ENCODE results near the gene AKT1. TPM values are rescaled to one million over a fixed set of nuclear protein-coding genes. Genes with fewer than 3 reads are reported as not detected.
A peak's percentile ranks its signal among the peaks of the same experiment; 100 is the strongest.
"Not testable (repeated sequence)": the region's sequence is repeated elsewhere in the genome, so short reads cannot be mapped to it uniquely, and the experiment has no call there.

AKT1 gene
- total RNA-seq, 1 donor from 2014 or later: 170 TPM

DNA sequence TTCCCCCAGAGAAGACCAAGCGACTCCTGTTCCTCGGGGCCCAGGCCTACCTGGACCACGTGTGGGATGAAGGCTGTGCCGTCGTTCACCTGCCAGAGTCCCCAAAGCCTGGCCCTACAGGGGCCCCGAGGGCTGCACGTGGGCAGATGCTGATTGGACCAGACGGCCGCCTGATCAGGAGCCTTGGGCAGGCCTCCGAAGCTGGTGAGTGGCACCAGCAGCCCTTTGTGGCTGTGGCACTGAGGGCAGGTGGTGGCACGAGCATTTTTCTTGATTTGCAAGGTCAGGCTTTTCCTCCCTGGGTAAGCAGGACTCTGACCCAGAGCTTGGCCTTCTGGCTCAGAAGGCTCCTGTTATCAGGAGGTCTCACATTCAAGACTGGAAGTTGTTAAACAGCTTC, 39.9 kb downstream of the AKT1 start:
- DNase-seq (ENCODE audit: low spot score): no peak

DNA sequence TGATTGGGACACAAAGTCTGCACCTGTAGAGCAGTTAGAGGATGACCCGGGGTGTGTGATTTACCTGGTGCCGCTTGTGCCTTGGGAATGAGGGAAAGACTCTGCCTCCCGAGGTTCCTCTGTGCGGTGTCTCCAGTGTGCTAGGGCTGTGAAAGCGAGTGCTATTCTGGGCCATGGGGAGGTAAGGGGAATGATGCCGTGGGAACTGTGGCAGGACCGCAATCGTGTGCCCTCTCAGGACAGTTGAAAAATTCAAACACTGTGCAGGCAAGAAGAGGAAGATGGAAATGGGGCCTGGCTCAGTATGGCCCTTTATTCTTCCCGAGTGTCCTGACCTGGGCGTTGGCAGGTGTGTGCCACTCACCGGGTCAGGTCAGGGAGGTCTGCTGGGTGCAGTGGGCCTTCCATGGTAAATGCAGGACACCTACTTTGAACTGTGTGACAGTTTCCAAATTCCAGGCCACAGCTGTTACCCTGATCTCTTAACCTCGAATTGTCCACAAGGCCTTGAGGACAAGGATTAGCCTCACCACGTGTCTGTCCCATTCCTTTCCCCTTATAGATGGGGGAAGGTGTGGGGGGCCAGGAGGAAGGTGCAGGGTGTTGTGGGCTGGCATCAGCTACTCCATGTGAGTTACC, 41.2 kb downstream of the AKT1 start:
- DNase-seq (ENCODE audit: low spot score): no peak

DNA sequence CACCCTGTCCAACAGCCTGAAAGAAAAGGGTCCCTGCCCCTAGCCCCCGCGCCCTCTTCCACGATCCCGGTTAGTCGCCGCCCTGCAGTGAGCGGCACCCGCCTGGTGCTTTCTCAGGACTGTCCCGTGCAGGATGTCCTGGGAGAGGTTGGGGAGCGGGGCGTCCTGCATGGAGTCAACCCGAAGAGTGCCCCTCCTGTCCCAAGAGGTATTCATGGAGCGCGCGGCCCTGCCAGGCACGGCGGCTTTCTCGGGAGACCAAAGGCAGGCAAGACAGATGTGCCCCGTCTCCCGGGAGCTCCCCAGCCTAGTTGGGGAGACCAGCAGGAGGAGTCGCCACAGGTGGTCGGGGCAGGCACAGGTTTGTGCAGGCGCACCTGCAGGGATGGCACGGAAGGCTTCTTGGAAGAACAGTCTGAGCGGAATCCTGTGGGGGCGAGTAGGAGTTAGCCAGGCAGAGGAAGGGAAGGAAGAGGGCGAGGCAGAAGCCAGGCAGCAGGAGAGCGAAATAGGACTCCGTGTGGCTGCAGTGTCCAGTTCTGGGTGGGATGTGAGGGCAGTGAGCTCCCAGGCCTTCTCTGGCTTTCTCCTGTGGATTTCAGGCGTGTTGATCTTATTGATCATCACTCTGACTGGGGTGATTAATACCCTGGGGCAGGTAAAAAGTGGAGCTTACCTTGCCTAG, 41.9 kb downstream of the AKT1 start:
- no peak for DNase-seq (ENCODE audit: low spot score)

DNA sequence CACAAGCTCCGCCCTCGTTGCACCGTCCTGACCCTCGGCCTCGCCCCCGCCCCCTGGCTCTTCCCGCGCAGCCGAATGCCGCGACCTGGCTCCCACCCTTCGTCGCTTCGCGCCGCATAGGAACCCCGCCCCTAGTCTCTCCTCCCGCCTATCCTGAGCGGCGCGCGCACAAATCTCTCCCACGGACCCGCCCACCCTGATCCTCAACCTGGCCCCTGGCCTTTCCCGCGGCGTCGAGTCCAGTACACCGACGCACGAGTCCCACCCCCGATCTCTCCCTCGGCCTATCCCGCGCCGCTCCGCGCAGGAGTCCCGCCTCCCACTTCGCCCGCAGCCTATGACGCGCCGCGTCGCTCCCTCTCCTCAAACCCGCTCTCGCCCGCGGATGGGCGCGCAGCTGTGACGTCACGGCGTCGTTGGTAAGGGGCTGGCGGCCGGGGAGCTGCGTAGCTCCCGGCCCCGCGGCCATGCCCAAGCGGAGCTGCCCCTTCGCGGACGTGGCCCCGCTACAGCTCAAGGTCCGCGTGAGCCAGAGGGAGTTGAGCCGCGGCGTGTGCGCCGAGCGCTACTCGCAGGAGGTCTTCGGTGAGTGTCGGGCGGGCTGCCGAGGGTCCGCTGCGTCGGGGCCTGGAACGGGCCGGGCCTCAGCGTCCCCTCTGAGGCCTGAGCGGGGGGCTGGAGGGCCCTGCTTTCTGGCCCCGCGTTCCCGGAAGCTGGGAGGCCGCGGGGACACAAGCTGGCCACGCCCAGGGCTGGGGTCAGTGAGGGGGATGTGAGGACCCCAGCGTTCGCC, 42.6 kb downstream of the AKT1 start, which contains the start of gene SIVA1:
Gene SIVA1, plus strand, starts transcription at position 413 of the 793 bp plus-strand sequence. Its CDS starts 55 bp downstream, at position 468.
- DNase-seq (ENCODE audit: low spot score): peak; percentile 100

DNA sequence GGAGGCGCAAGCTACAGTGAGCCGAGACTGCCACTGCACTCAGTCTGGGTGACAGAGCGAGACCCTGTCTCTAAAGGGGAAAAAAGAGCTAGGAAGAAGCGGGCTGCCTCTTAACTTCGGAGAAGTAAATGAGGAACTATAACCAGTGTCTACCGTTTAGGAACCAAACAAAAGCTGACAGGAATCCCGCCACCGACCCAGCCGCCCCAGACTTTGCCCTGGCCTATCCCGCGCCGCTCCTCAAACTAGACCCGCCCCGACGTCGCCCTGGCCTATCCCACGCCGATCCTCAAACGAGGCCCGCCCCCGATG, 43.2 kb downstream of the AKT1 start:
- DNase-seq (ENCODE audit: low spot score): no peak

DNA sequence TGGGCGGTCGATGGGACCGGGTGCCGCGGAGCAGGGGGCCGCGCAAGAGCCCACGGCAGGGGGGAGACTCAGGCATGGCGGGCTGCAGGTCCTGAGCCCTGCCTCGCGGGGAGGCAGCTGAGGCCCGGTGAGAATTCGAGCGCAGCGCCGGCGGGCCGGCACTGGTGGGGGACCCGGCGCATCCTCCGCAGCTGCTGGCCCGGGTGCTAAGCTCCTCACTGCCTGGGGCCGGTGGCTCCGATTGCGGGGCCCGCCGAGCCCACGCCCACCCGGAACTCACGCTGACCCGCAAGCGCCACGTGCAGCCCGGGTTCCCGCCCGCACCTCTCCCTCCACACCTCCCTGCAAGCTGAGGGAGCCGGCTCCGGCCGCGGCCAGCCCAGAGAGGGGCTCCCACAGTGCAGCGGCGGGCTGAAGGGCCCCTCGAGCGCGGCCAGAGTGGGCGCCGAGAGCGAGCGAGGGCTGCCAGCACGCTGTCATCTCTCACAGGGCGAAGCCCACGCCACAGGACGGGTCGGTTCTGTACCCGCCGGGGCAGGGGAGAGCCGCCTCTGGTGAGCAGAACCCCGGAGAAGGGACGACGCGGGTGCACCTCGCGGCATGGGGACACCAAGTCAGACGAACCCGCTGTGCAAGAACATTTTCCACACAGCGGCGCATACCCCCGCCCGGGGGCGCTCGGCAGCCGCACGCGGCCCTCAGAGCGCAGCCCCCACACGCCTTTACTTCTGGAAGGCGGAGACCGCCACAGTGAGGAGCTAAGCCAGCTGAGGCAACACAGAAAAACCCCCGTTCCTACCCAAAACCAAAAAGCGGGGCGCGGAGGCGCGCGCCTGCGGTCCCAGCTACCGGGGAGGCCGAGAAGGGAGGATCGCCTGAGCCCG, 43.8 kb downstream of the AKT1 start:
- no peak for DNase-seq (ENCODE audit: low spot score)

DNA sequence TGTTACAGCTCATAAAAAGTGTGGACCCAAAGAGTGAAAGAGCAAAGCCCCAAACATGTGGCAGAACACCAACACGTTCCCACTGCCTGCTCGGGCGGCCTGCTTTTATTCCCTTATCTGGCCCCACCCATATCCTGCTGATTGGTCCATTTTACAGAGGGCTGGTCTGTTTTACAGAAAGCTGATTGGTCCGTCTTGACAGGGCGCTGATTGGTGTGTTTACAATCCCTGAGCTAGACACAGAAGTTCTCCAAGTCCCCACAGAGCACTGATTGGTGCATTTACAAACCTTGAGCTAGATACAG, 44.8 kb downstream of the AKT1 start:
- DNase-seq (ENCODE audit: low spot score): not testable (repeated sequence)

DNA sequence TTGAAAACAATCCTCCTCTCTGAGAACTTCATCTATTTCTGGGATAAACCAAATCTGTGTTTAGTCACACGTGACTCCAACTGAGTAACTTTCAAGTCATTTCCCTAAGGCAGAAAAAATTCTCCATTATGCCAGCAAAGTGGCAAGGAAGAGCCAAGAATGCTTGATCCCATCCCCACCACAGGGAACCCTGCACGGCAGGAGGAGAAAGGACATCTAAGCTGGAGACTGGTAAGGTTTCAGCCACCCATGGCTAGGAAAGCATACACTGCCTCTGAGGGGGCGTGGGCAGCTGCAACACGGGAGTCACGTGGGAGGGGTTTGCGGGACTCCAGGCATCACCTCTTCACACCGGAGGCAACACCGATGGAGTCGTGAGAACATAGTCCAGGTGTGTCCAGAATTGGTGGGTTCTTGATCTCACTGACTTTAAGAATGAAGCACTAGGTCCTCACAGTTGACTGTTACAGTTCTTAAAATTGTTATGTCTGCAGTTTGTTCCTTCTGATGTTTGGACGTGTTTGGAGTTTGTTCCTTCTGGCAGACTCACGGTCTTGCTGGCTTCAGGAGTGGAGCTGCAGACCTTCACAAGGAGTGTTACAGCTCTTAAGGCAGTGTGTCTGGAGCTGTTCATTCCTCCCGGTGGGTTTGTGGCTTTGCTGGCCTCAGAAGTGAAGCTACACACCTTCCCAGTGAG, 45.3 kb downstream of the AKT1 start:
- DNase-seq (ENCODE audit: low spot score): no peak

DNA sequence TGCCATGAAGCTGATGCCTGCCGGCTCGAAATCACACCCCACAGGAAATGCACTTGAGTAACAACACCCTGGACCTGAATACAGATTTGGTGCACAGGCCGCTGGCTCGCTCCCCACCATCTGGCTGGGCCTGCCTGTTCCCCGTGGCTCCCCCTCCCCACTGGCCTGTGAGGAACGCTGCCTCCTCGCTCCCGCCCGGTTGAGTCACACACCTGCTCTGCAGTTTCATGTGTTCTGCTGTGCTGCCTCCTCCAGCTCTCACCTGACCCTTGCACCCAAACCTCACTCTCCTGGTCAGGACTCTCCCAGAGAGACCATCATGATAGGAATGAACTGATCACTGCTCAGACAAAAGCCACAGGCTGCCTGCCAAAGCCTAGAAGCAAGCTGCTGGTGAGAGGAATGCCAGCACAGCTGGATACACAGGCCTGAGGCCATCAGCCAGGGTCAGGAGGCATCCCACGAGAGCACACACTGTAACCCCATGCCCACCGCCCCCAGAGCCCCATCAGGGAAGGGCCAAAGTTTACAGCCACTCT, 46.4 kb downstream of the AKT1 start:
- DNase-seq (ENCODE audit: low spot score): no peak

DNA sequence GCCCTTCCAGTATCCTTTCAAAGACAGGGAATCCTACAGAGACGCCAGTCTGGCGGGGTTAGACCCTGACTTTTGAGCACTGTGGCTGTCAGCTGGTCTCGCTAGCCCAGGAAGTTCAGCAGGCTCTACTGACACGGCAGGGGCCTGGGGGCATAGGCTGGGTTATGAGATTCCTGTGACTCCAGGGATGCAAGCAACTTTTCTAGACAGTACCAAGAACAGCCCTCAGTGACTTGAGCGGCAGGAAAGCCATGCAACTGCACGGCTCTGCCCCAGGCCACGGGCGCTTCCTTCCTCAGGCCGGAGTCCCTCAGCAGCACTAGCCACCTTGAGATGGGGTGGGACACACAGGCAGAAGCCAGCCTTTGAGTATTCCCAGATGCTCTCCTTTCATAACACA, 47.7 kb downstream of the AKT1 start:
- DNase-seq (ENCODE audit: low spot score): no peak

DNA sequence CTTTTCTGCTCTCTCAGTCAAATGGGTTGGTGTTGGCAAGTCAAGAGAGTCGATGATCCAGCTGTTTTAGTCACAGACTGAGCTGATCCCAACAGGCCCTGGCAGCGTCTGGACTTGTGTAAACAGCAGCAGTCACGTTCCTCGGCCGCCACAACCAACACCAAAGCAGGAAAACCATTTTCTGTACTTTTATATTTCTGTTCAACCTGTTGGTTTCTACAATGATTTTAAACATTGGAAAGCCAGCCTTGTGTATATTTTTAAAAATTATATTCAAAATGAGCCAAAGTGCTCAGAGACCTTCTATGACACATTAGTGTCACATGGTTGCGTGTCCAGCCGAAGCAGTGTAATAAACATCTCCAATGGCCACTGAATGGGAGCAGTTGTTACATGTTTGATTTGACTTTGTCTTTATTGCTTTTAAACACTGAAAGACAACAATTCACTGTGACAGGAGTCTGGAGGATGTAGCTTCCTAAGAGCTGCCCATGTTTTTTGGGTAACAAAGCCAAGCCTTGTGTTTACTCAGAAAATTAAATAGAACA, 48.5 kb downstream of the AKT1 start:
- DNase-seq (ENCODE audit: low spot score): no peak

DNA sequence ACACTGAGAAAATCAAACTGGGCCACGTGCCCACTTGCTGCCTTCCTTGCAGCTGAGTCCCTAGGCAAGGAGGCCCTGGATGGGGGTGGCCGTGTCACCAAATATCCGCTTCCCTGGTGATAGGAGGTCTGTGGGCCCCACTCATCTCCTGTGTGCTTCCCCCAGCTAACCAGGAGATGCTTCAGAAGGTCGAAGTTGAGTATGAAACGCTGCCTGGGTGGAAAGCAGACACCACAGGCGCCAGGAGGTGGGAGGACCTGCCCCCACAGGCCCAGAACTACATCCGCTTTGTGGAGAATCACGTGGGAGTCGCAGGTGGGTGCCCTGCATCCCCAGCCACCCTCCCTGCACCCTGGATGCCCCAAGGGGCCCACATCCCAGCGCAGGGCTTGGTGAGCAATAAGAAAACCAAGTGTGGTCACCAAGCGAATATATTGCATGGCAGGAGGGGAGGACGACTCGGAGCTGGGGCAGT, 49.4 kb downstream of the AKT1 start:
- no peak for DNase-seq (ENCODE audit: low spot score)

DNA sequence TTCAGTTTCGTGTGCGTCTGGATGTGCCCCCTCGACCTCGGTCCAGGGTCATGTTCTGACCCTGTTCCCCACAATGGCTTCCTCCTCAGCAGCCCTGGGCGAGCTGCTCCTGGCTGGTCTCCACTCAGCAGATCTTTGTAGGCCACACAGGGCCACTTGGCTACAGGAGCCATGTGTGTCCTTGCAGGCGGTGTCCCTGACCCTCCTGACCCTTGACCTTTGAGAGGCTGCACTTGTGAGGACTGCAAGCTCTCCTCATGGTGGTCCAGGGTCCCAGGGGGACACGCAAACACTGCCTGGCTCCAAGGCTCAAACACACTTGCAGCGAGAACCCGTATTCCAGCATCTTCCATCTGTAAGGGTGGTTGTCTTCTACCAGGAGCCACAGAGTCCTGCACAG, 50.1 kb downstream of the AKT1 start:
- no peak for DNase-seq (ENCODE audit: low spot score)

DNA sequence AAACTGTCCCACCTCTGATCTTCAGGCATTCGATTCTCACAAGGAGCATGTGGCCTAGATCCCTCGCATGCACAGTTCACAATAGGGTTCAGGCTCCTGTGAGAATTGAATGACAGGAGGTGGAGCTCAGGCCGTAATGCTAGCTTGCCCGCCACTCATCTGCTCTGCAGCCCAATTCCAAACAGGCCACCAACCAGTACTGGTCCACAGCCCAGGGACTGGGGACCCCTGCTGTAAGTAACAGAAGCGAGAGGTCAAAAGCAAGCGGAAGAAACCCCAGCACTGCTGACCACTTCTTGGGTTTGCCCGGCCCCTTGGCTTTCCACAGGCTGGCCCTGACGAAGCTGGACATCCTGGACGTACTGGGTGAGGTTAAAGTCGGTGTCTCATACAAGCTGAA, 51.1 kb downstream of the AKT1 start:
- no peak for DNase-seq (ENCODE audit: low spot score)

DNA sequence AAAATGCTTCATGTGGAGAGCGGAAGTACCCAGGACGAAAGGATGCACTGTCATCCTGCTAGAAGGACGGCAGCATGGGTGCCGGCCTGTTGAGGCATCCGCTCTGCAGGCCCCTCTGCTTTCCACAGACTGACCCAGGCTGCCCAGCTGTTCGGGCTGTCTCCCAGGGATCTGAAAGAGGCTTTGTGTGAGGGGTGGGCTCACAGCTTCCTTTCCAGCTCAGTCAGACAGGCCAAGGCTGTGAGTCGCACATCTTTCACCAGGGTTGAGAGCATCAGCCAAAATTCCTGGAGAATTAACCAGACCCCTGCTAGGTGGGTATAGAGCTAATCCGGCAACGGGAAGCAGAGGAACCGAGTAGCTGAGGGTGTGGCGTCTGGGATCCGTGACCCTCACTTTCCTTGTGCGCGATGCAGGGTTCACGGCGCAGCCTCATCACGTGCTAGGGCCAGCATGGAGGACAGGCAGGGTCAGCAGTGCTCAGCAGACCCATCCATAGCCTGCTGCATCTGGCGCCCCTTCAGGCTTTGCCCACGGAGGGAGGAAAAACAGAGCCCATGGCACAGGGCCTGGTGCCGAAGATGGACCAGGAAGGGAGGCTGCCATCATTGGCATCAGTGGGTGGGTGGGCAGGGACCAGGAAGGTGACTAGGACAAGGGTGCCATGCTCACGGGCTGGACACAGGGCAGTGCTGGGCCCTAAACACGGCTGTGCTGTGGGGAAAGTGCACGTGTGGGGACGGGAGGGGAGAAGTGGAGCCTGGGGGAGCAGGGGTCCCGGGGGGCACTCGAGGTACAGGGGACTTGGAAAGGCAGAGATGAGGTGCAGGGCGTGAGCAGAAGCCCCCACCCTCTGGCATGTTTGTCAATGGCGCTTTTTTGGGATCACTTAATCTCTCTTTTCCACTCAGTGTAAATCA, 51.8 kb downstream of the AKT1 start:
- no peak for DNase-seq (ENCODE audit: low spot score)

DNA sequence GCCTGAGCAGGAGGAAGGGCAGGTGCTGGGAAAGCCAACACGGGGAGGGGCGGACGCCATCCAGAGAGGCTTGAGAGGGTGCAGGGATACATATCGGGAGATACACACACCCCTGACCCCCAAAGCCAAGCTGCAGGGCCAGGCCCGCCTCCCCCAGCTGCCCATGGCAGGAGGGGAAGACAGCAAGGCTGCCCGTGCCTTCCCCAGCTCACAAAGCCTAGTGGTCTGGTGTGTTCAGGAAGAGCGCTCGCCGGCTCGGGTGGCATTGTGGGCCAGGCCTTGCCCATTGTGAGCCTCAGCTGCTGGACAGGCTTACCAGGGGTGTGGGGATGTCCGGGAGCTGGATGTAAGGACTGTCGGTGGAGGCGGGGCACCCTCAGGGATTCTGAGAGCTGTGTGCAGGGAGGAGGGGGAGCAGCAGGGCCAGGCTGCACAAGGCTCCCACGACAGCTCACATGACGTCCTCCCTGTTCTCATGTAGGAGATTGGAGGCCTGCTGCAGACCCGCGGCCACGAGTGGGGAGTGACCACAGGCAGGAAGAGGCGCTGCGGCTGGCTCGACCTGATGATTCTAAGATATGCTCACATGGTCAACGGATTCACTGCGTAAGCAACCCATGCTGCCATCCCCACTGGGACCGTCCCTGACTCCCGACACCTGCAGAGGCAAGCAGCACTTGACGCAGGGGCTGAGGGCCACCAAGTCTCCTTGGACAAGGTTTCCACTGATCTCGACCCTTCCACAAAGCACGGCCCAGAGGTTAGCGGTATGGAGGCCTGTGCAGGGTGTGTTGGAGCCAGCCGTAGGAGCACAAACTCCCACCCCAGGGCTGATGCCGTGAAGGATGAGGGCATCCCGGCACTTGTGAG, 52.7 kb downstream of the AKT1 start:
- DNase-seq (ENCODE audit: low spot score): no peak

DNA sequence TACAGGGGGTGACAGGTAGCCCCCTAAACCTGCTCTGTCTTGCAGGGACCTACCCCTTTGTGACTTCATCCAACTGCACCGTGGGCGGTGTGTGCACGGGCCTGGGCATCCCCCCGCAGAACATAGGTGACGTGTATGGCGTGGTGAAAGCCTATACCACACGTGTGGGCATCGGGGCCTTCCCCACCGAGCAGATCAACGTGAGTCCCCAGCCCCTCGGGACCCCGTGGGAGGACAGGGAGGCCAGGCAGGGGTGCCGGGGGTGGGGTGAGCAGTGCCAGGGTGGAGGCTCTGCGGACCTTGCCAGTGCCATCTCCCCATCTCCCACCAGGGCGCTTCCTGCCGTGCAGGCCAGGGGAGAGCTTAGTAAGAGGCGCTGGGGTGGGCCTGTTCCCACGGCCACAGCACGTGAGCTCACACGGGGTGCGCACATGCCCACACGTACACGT, 53.7 kb downstream of the AKT1 start:
- no peak for DNase-seq (ENCODE audit: low spot score)

Measured in mesenteric fat pad (tissue), 1 donor.